H9 (cell line): Measurements from ENCODE around the gene CLIC3. TPM values are rescaled to one million over a fixed set of nuclear protein-coding genes. Genes with fewer than 3 reads are reported as not detected.

Experiments
- DNase-seq: peaks from one replicate; pipeline ENCODE4 v3.0.0-alpha.2; 2017
- H2AFZ ChIP-seq: one replicate; pipeline ENCODE4 v1.6.1; 2013; ENCODE audit warnings: mild to moderate bottlenecking, low read length, control low read depth, moderate library complexity
- H2AK5ac ChIP-seq: 2 replicates; pipeline ENCODE4 v1.6.1; 2013; ENCODE audit warnings: low read length, control low read depth, mixed read lengths; ENCODE audit not compliant: insufficient read length
- H2BK120ac ChIP-seq: one replicate; pipeline ENCODE4 v1.6.1; 2013; ENCODE audit warnings: low read depth, mild to moderate bottlenecking, low read length, control low read depth, inconsistent platforms; ENCODE audit not compliant: poor library complexity, severe bottlenecking
- H2BK12ac ChIP-seq: 2 replicates; pipeline ENCODE4 v1.6.1; 2013; ENCODE audit warnings: low read length, control low read depth, mixed read lengths, low read depth; ENCODE audit not compliant: insufficient read length
- H2BK15ac ChIP-seq: 2 replicates; pipeline ENCODE4 v1.6.1; 2013; ENCODE audit warnings: low read depth, low read length, control low read depth
- H2BK20ac ChIP-seq: one replicate; pipeline ENCODE4 v1.6.1; 2013; ENCODE audit warnings: low read depth, mild to moderate bottlenecking, low read length, control low read depth, inconsistent platforms; ENCODE audit not compliant: poor library complexity, severe bottlenecking
- H2BK5ac ChIP-seq: 2 replicates; pipeline ENCODE4 v1.6.1; 2013; ENCODE audit warnings: low read length, control low read depth, mixed read lengths; ENCODE audit not compliant: insufficient read length
- H3K14ac ChIP-seq: 2 replicates; pipeline ENCODE4 v1.6.1; 2013; ENCODE audit warnings: low read length, control low read depth; ENCODE audit not compliant: insufficient read depth
- H3K18ac ChIP-seq: 2 replicates; pipeline ENCODE4 v1.6.1; 2013; ENCODE audit warnings: low read depth, mild to moderate bottlenecking, mixed read lengths, low read length, control low read depth; ENCODE audit not compliant: insufficient read length
- H3K23ac ChIP-seq: 2 replicates; pipeline ENCODE4 v1.6.1; 2013; ENCODE audit warnings: low read length, control low read depth, mixed read lengths, low read depth; ENCODE audit not compliant: insufficient read length
- H3K23me2 ChIP-seq: 2 replicates; pipeline ENCODE4 v1.6.1; 2013; ENCODE audit warnings: low read depth, mild to moderate bottlenecking, mixed read lengths, low read length, control low read depth; ENCODE audit not compliant: insufficient read length, poor library complexity, severe bottlenecking
- H3K27ac ChIP-seq: 2 replicates; pipeline ENCODE4 v1.5.1; 2013; ENCODE audit warnings: low read length, control low read depth, mixed read lengths, low read depth; ENCODE audit not compliant: insufficient read length
- H3K27me3 ChIP-seq: 2 replicates; pipeline ENCODE4 v1.6.1; 2013; ENCODE audit warnings: low read length, control low read depth, inconsistent platforms; ENCODE audit not compliant: insufficient read depth
- H3K4ac ChIP-seq: 2 replicates; pipeline ENCODE4 v1.6.1; 2013; ENCODE audit warnings: low read depth, mild to moderate bottlenecking, control low read depth, inconsistent platforms, low read length, moderate library complexity
- H3K4me1 ChIP-seq: 2 replicates; pipeline ENCODE4 v1.6.1; 2013; ENCODE audit warnings: low read length, control low read depth, inconsistent platforms; ENCODE audit not compliant: insufficient read depth
- H3K4me2 ChIP-seq: 2 replicates; pipeline ENCODE4 v1.6.1; 2013; ENCODE audit warnings: low read length, control low read depth, mixed read lengths; ENCODE audit not compliant: insufficient read length, insufficient read depth
- H3K56ac ChIP-seq: 2 replicates; pipeline ENCODE4 v1.6.1; 2013; ENCODE audit warnings: low read depth, mild to moderate bottlenecking, mixed read lengths, low read length, control low read depth; ENCODE audit not compliant: insufficient read length
- H3K79me1 ChIP-seq: 2 replicates; pipeline ENCODE4 v1.6.1; 2013; ENCODE audit warnings: low read depth, mild to moderate bottlenecking, moderate library complexity, low read length, control low read depth, inconsistent platforms; ENCODE audit not compliant: insufficient read depth, poor library complexity, severe bottlenecking
- H3K79me2 ChIP-seq: 2 replicates; pipeline ENCODE4 v1.6.1; 2013; ENCODE audit warnings: low read length, control low read depth, inconsistent platforms; ENCODE audit not compliant: insufficient read depth
- H3K9ac ChIP-seq: 2 replicates; pipeline ENCODE4 v1.6.1; 2013; ENCODE audit warnings: low read length, control low read depth, mixed read lengths; ENCODE audit not compliant: insufficient read length; ENCODE audit errors: extremely low read depth
- H3K9me3 ChIP-seq: one replicate; pipeline ENCODE4 v1.6.1; 2013; ENCODE audit warnings: low read depth, low read length, inconsistent platforms; ENCODE audit not compliant: control insufficient read depth
- H3T11ph ChIP-seq: one replicate; pipeline ENCODE4 v1.6.1; 2013; ENCODE audit warnings: mild to moderate bottlenecking, low read length, control low read depth, inconsistent platforms
- H4K20me1 ChIP-seq: one replicate; pipeline ENCODE4 v1.6.1; 2013; ENCODE audit not compliant: control insufficient read depth, insufficient read length, insufficient read depth
- H4K5ac ChIP-seq: 2 replicates; pipeline ENCODE4 v1.6.1; 2013; ENCODE audit warnings: low read depth, mild to moderate bottlenecking, mixed read lengths, low read length, control low read depth; ENCODE audit not compliant: insufficient read length
- H4K8ac ChIP-seq: replicated peaks from 2 replicates; pipeline ENCODE4 v1.6.1; 2013; ENCODE audit warnings: low read length, control low read depth, mixed read lengths, low read depth; ENCODE audit not compliant: insufficient read length
- H4K91ac ChIP-seq: 2 replicates; pipeline ENCODE4 v1.6.1; 2013; ENCODE audit warnings: low read depth, mild to moderate bottlenecking, moderate library complexity, mixed read lengths, low read length, control low read depth; ENCODE audit not compliant: insufficient read length
- H3K27ac Mint-ChIP-seq, 3 experiments: 2 replicates in 2 of 3; 3 replicates in 1 of 3; pipeline ENCODE4 v1.8.0; 2020 to 2021; ENCODE audit warnings: mixed read lengths in 3 of 3, mild to moderate bottlenecking in 1 of 3, moderate library complexity in 1 of 3
- H3K27me3 Mint-ChIP-seq: 2 replicates; pipeline ENCODE4 v1.8.0; 2021; ENCODE audit warnings: low read depth, mild to moderate bottlenecking, moderate library complexity, mixed read lengths
- H3K36me3 Mint-ChIP-seq, 3 experiments: 2 replicates in 2 of 3; 3 replicates in 1 of 3; pipeline ENCODE4 v1.8.0; 2020 to 2021; ENCODE audit warnings: low read depth in 3 of 3, mixed read lengths in 3 of 3; ENCODE audit not compliant: insufficient read depth in 1 of 3
- H3K4me1 Mint-ChIP-seq, 2 experiments: 2 replicates each; pipeline ENCODE4 v1.8.0; 2020; ENCODE audit warnings: mixed read lengths in 2 of 2
- H3K4me3 Mint-ChIP-seq, 2 experiments: 2 replicates in 1 of 2; 3 replicates in 1 of 2; pipeline ENCODE4 v1.8.0; 2020 to 2021; ENCODE audit warnings: mild to moderate bottlenecking in 2 of 2, mixed read lengths in 2 of 2, moderate library complexity in 1 of 2
- H3K9me3 Mint-ChIP-seq, 2 experiments: 2 replicates in 1 of 2; 3 replicates in 1 of 2; pipeline ENCODE4 v1.8.0; 2020; ENCODE audit warnings: mild to moderate bottlenecking in 2 of 2, mixed read lengths in 2 of 2, moderate library complexity in 1 of 2
- WGBS: extraction: QIAGEN DNeasy Blood & Tissue Kit; methylation state at CpG from one replicate; pipeline ENCODE4 v1.1.7; 2013; ENCODE audit warnings: missing lambda C conversion rate, low lambda C conversion rate, mixed read lengths; ENCODE audit not compliant: insufficient read length; ENCODE audit errors: extremely low coverage; 5-methylcytosine and 5-hydroxymethylcytosine counted together
- total RNA-seq: library from RNA; stranded (reverse); gene quantifications from 2 replicates; pipeline ENCODE4 v1.2.1, GENCODE V29; 2021
- TF ChIP-seq, protein P1 (sequence below): fragments of 200-600 bp; sonication (generic); conservative IDR thresholded peaks from 3 replicates; pipeline ENCODE4 v1.8.0; 2021; ENCODE audit warnings: antibody characterized with exemption, mild to moderate bottlenecking

Gene CLIC3
- total RNA-seq, 1 experiment from 2014 or later, result 0.31 TPM

- no peak within 1 kb of the TSS; a peak in 1 of 5 replicates for H3K4me3 Mint-ChIP-seq
- Histone ChIP-seq H3K79me1 (no peaks in the 10 kb centered on the region), H3K23me2 (peaks cover 9% of the 10 kb centered on the region), H3K23ac (no peak within 1 kb of the TSS), H3K14ac (no peak within 1 kb of the TSS; the same call in 1 of the 2 replicates), H4K20me1 (no peaks in the 10 kb centered on the region), H3K4ac (no peak within 1 kb of the TSS), H3T11ph (no peak within 1 kb of the TSS), H2BK5ac (no peak within 1 kb of the TSS), H4K91ac (no peak within 1 kb of the TSS), H4K5ac (no peak within 1 kb of the TSS), H2BK12ac (no peak within 1 kb of the TSS), H2BK15ac (no peak within 1 kb of the TSS), H2AK5ac (no peak within 1 kb of the TSS), H3K79me2 (no peaks in the 10 kb centered on the region), H3K9ac (no peak within 1 kb of the TSS), H3K27ac (no peak within 1 kb of the TSS), H4K8ac (no peak within 1 kb of the TSS), H3K4me2 (no peak within 1 kb of the TSS), H3K4me1 (no peaks in the 10 kb centered on the region; the same call in 1 of the 2 replicates), H3K18ac (no peak within 1 kb of the TSS), H3K27me3 (no peaks in the 10 kb centered on the region), H3K56ac (no peak within 1 kb of the TSS), H2BK20ac (no peak within 1 kb of the TSS), H3K9me3 (no peaks in the 10 kb centered on the region), H2AFZ (no peak within 1 kb of the TSS), H2BK120ac (no peak within 1 kb of the TSS)
- peak within 1 kb of the TSS in 1 of 3 experiments; percentile 74; a peak in 1 of 7 replicates for H3K27ac Mint-ChIP-seq
- no peaks in the 10 kb centered on the region for H3K9me3 Mint-ChIP-seq
- TF ChIP-seq, protein P1, sequence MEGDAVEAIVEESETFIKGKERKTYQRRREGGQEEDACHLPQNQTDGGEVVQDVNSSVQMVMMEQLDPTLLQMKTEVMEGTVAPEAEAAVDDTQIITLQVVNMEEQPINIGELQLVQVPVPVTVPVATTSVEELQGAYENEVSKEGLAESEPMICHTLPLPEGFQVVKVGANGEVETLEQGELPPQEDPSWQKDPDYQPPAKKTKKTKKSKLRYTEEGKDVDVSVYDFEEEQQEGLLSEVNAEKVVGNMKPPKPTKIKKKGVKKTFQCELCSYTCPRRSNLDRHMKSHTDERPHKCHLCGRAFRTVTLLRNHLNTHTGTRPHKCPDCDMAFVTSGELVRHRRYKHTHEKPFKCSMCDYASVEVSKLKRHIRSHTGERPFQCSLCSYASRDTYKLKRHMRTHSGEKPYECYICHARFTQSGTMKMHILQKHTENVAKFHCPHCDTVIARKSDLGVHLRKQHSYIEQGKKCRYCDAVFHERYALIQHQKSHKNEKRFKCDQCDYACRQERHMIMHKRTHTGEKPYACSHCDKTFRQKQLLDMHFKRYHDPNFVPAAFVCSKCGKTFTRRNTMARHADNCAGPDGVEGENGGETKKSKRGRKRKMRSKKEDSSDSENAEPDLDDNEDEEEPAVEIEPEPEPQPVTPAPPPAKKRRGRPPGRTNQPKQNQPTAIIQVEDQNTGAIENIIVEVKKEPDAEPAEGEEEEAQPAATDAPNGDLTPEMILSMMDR, result no peak
- H3K4me1 Mint-ChIP-seq, result peaks cover under 1 to 9% of the 10 kb centered on the region in 2 experiments
- peaks cover 0 to 3% (median 0%) of the 10 kb centered on the region in 3 experiments; a peak in 1 of 7 replicates for H3K36me3 Mint-ChIP-seq
- DNase-seq, result no peak
- H3K27me3 Mint-ChIP-seq, result peaks cover 2% of the 10 kb centered on the region
- no CpG with 5 or more reads among the region's 18 CpGs for WGBS
Observed at GRCh38 chr9:136982232-136983051, 13.9 kb downstream of the CLIC3 start, which contains the start of gene LCNL1. TSS of gene LCNL1 (plus strand) at chr9:136982993. CDS start at chr9:136983587, 594 bp downstream.
